NCI-H2107 (cell line): ENCODE data around the gene KCNJ6.

Experiments used
- DNase-seq: peaks from one replicate; lab custom pipeline; 2025; lab: John Stamatoyannopoulos, UW

KCNJ6 gene

DNA sequence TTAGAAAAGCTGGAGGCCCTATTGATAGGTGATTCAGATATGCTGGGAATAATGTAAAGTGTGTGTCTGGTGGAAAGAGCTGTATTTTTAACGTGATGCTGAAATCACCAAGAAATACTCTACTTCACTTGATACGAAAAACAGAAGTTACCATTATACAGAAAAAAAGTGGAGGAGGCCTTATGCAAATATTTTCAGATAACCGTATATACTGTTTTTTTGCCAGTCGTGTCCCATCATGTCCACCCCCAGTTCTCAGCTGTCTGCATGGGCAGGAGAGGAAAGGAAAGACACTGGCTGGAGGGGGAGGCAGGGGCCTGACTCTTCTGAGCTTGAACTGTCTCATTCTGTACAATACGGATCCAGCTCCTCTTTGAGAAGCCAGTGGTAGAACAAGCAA, 51.1 kb downstream of the KCNJ6 start:
- DNase-seq: no peak

DNA sequence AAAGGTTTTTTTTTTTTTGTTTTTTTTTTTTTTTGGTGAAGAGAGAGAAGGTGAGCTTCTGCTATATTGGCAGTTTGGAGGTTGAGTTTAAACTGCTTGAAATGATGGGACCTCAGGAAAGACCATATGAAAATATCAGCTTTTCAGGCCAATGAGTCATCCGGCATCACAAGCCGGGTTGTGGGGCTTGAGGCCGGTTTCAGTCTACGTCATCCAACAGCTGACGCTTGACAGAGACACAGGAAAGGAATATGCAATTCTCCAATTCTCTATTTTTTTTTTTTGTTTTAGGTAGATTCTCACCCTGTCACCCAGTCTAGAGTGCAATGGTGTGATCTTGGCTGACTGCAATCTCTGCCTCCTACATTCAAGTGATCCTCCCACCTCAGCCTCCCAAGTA, 52.4 kb downstream of the KCNJ6 start:
- DNase-seq: no peak

DNA sequence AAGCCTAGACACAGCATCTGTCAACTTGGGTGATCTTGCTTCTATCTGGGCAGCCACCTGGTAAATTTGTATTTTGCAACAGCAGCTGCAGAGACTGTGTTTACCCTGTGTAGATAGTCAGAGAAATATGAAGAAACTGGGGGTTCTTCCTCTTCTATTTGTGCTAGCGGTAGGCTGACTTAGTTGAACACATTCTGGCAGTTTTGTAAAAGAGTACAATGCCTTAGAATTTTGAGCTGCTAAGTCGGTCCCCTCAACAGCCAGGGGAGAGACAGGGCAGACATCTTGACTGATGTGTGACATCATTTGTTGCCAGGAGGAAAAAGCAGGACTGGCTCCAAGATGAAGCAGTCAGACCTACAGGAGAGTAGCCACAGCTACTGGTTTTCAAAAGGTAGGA, 53.7 kb downstream of the KCNJ6 start:
- DNase-seq: no peak

DNA sequence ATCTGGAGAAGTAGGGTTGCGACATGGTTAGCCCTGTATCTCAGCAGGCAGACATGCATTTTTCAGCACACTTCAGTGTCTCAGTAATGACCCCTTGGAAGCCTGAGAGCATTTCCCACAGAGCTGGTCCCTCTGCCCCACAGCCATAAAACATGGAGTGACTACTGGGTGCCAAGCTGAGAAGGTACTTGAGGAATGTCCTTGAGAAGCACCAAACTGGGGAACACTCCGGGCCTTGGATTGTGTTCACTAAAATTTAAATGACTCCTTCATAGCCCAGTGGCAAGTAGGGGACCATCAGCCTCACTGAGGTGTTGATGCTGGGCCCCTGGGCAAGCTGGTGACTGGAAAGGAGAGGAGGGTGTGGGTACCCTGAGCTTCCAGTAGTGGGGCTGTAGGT, 54.7 kb downstream of the KCNJ6 start:
- no peak for DNase-seq

DNA sequence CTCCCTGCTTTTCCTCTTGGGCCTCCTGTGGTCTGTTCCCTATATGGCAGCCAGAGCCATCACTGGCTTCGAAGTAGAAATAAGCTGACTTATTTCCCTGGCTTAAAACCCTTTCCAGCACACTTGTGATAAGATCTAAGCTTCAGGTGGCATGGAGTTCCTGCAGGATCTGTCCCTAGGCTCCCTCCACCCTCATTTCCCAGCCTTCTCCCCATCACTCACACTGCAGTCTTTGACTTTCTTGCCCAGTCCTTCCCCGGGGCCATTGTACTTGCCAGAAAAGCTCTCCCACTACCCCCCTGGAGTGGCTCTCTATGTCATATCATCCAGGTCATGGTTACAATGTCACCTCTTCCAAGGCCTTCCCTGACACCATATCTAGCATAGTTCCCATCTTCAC, 55.8 kb downstream of the KCNJ6 start:
- DNase-seq: no peak

DNA sequence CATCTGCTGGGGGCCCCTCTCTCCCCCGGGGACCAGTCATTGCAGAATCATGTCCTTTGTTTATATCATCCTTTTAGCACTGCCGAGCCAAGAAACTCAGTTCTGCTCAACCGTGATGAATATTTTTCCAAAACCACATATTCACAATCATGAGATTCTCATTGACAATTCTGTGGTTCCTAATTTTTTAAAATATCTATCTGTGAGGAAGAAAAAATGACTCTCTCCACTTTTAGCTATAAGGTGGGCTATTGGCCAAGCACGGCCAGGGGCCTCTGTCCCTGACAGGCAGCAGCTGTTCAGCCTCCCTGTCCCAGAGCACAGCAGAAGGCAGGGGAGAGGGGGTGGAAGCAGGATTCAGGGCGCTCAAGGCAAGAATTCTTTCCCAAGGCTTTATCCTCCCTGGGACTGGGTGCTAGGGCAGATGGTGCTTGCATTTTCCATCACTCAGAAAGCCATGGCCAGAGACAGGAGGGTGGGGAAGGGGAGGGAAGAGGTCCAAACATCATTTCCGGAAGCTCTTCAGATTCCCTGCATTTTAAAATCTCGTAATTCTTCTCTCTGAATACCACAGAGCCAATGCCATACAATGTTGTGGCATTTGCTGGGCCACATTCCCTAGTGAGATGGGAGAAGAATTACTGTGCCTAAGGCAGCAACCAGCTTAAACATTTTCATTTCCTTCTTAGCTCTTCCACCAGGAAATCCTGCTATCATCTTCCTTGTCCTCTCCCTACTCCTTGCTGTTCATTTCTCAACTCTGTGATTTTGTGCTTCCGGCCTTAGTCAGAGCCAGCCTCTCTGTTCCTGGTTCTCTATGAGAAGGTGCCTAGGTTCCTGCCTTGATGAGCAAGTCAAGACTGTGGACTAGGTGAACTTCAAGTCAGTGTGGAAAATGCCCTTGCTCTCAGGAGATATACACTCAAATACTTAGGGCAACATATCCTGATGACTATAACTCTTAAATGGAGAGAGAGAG, 60.3 kb downstream of the KCNJ6 start:
- DNase-seq: no peak

DNA sequence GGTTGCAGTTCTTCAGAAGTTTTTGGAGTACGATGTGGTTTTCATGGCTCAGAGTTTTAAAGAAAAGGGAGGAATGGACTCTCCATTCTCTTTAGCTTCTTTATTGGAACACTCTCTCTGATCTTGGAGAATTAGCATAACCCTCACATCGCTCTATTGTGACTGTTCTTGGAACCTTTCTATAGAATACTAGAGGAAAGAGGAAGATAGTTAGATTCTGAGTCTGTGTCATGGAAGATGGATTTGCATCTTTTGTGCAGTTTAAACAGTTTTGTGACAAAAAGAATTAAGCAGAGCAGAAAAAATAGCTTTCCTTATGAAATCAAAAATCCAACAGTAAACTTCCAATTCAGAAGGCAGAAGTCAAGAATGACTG, 61.0 kb downstream of the KCNJ6 start:
- DNase-seq: no peak

DNA sequence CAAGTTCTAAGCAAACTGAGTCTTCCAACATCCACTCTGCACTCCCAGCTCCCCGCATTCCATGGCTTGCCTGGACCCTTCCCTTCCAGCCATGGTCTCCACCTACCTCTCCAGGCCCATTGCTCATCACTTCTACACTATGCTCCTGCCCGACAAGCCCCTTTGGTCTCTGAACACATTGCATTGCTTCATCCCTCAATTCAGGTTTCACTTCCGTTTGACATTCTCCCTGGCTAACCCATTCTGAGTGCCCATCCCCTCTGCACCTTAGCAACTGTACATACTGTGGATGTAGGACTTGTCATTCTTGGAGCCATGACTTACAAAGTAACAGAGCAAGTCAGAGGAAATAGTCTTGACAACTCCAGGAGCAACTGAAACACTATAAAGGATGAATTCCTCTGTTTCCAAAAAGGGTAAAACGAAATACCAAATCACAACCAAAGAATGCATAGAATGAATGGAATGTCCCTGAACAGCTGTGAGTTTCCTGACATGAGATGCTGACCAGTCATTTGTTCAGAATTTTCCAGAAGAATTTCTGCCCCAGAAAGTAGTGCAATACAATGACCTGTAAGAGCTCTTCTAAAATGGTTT, 66.7 kb downstream of the KCNJ6 start:
- DNase-seq: no peak

DNA sequence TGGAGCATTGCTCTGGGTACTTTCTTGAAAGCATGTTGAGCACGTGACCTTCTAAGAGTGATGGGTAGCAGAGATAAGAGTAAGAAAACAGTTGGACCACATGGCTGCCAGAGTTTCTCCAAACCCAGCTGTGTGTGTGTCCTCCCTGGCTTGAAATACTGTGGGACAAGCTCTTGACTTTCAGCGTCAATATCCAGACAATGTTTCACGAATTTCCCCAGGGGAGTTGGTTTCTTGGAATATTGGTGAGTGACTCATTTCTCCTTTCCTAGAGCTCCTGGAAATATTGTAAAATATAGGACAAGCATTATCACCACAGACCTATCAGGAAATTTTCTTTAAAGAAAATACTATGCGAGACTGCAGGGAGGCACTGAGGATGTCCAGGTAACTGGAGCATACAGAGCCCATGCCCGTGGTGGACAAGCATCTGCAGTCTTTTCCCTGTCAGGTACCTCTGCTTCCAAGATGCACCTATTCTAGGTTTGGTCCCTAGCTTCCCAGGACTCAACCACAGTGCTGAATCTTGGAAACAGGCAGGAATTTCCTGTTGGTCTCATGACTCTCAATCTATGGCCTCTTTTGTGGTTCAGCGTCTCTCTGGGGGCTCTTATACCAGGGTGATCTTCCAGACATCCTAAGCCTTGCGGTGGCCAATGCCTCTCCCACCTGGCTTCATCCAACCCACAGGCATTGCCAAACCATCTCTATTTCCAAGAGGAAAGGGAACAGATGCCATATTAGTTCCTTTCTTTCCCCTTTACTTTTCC, 67.4 kb downstream of the KCNJ6 start:
- DNase-seq: no peak

DNA sequence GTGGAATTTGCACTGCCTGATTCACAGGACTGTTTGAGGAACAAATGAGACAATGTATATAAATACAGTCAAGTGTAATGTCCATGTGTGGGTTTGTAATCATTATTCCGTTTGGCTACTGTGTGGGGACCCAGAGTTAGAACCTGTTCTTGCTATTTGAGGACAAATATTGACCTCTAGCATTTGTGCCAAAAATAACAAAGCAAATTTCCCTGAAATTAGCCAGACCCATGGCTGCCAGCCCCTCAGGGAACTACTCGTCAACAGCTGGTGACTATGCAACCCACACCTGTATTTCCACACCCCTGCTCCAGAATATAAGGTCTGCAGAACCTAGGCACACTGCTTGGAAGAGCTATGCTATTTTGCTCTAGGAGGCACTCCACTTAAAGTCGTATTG, 70.7 kb downstream of the KCNJ6 start:
- no peak for DNase-seq

DNA sequence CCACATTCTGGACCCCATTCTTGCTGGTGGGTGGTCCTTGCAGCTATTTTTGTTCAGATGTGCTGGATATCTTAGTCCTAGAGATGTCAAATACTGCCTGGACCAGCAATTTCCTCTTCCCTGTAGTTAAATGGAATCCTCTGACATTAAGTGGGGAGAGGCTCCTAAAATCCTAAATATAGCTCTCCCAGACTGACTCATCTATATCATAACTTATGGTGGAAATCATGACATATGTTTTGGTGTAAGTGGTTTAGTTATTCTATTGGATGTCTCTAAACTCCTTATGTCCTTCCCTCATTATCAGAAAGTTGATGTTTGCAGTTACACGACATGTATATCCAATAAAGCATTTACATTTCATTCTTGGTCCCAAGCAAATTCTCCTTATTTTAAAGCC, 73.1 kb downstream of the KCNJ6 start:
- DNase-seq: no peak

DNA sequence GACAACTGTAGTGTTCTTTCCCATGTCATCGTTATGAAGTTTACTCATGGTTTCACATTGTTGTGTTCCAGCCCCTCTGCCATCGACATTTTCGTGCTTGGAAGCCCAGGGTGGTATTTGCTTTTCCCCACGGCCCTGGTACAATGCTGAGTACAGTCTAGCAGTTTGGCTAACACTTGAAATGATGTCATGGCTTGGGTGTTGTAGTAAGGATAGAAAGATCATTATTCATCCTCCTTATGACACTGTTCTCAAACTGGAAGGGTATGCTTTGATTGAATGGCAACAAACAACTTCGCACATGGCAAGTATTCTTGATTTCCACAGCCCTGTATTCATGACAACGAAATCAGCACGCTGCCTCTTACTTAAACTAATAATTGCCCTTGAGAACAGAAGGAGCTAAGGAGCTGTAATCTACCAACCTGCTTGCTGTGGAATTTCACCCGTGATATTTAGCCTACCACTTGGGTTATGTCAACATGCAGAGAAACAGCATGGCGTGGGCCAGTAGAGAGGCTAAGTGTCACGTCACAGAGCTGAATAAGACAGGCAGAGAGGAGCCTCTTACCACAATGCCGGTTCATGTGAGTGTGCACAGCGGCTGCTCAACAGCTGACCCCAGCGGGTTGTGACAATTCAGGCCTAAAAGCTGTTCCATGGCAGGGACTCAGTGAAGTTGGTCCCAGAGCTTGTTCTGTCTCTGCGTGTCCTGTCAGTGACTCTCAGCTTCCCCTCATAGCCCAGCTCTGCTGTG, 73.9 kb downstream of the KCNJ6 start:
- DNase-seq: no peak

DNA sequence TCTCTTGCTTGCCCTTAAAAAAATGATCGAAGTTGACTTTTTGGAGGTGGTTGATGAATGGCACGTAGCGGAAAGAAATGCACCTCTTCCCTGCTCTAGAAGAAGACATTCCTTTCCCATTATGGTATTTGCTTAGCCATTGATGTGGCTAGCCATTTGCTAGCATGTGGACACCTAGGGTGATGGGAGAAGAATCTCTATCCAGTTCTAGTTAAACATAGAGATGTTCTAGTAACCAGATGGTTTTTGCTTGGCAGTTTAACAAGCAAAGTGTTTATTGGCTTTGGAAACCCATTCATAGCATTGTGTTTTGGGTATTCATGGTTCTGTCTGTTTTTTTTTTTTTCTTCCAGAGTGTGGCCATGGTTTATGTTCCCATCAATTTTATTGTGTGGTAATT, 78.9 kb downstream of the KCNJ6 start:
- no peak for DNase-seq

DNA sequence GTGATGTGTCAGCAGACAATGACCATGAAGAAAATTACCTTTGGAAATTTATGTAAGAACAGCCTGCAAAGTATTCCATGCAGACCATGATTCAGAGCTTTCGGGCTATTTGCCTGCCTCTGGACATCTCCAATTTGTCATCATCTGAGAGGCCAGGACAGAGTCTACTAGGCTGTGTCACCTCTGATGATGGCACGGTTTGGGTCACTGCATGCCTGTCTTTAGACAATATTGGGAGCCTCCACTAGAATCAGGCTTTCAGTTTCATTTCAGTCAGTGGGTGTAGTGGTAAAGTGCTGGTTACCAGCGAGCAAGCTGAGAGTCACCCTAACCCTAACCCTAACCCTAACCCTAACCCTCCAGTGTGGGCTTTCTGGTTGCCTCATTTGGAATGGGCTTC, 80.8 kb downstream of the KCNJ6 start:
- no peak for DNase-seq

DNA sequence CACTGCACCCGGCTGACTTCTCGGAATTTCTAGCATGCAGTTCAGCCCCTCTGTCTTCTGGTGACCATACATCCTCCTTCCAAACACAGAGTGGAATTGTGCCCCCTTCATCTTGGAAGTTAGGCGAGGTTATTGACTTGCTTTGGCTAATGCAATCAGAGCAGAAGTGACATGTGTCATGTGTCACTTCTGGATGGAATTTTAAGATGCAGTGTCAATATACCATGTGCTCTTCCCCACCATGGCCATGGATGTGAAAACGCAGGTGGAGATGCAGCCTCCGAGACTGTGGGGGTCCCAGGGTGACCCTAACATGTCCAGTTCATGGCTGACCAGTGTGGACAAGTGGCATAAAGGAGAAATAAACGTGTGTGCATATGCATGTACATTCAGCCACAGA, 83.0 kb downstream of the KCNJ6 start:
- no peak for DNase-seq

DNA sequence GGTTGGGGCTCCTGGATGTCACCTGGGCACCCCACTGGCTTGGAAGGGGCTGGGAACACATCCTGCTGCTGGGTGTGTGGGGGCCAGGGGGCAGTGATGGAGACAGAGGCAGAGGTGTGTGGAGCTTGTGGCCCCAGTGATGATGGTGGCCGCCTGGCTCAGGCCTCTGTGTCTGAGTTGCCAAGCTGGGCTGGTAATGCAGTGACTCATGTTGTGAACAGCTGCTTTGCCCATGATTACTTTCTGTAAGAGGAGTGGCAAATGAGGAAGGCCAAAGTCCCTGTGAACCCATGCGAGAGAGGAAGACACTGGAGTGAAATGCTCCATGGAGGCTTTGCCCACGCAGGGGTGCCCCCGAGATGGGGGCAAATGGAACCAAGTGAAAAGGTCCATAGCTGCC, 86.8 kb downstream of the KCNJ6 start:
- DNase-seq: no peak

DNA sequence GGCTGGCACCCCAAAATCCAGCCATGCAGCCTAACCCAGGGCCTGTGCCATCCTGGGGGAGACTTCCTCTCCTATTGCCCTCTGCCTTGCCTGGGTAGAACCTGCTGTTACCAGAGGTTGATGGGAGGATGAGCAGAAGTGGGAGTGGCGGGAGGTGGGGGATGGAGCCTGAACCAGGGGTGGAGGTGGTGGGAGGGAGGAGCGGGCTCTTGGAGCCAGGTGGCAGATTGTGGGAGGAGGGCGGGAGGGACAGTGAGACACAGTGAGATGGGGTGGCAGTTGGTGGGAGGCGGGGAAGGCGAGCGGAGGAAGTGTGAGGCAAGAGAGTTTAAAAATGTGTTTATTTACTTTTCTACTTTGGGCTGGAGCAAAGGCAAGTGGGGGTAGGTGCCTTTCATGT, 87.3 kb downstream of the KCNJ6 start:
- DNase-seq: no peak

DNA sequence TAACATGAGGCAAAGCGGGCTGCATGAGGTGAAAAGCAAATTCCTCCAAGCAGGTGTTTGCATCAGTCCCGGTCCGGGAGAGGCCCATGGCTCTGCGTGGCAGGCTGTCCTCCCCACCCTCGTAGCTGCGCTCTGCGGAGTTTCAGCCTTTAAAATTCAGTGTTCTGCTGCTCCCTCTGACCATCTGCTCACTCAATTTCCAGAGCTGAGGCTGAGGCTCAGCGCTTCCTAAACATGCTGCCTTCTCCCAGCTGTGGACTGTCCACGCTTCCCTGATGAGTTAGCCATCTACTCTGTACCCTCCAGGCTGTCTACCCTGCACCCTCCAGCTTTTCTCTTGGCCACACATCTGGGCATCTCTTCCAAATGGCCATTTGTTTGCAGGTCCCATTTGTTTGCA, 87.7 kb downstream of the KCNJ6 start:
- no peak for DNase-seq

DNA sequence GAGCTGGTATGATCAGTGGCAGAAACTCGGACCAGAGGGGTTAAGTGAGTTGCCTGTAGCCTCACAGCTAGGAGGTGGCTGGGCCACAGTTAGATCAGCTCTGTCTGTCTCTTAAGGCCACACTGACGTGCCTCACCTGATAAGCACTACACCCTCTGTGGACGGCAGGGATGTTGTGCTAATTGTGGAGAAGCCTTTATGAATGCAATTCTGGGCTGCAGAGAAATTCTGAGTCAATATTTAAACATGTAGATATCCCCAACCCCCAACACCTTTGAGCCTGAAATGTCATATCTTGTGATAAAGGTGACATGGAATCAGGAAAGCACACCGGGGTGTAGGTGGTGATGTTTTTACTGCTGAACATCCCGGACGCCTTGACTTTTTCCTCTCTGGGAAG, 88.3 kb downstream of the KCNJ6 start:
- no peak for DNase-seq

DNA sequence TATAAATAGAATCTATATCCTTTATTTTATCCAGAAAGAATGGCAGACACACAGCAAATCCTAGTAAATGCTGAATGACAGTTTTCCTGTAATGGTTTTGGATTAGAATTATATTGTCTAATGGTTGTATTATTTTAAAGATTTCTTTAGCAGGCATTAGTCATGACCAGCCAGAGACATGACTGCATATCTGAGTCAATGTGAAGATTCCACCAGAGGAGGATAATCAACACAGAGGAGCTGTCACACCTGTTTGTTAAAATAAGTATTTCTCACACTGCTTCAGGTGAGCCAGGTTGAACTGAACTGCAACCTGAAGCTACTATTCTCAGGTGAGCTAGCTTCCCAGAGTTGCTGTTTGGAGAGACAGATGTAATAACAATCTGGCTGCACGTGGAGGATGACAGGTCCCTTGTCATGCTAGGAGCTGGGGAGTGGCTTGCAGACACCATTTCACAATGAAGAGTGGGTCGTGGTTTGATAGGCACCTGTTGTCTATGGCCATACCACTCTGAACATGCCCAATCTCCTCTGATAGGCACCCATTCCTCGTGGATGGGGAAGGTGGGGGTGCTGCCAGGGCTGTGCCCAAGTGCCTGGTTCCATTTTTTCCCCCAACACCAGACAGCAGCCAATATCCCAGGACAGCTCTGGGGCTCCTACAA, 94.3 kb downstream of the KCNJ6 start:
- DNase-seq: no peak

DNA sequence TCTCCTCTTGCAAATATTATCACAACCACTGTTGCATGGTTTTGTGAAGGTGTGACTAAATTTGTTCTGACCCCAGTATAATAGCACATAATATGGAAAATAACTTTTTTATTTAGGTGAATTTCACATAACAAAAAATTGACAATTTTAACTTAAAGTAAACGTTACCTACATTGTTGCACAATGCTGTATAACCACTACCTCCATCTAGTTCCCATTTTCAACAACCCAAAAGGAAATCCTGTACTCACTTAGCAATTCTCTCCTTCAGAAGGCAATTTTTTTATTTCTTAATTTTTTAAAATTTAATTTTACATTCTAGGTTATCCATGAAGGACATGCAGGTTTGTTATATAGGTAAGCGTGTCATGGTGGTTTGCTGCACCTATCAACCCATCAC, 95.2 kb downstream of the KCNJ6 start:
- DNase-seq: no peak

DNA sequence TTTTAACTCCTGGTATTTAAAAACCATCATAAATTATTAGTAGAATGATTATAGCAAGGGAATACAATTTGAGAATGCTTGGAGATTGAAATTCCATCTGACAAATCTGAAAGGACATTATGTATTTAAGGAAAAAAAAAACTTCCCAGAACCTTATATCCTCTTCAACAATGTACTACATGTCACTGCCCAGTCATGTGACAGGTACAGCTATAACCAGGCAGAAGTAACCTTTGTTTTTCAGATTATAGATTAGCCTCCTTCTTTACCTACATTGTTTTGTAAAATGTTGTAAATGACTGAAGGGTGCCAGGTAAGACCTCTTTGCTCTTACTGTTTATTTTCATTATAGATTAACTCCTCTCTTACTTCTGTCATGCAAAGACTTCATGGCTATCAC, 96.9 kb downstream of the KCNJ6 start:
- no peak for DNase-seq
